Measurements from ENCODE around the gene NPSR1.
"Not testable (repeated sequence)": the region's sequence is repeated elsewhere in the genome, so short reads cannot be mapped to it uniquely, and the experiment has no call there.

NPSR1 gene

GRCh38 chr7:34839645-34840044, 181.6 kb downstream of the NPSR1 start:
- DNase-seq, result no peak

DNA sequence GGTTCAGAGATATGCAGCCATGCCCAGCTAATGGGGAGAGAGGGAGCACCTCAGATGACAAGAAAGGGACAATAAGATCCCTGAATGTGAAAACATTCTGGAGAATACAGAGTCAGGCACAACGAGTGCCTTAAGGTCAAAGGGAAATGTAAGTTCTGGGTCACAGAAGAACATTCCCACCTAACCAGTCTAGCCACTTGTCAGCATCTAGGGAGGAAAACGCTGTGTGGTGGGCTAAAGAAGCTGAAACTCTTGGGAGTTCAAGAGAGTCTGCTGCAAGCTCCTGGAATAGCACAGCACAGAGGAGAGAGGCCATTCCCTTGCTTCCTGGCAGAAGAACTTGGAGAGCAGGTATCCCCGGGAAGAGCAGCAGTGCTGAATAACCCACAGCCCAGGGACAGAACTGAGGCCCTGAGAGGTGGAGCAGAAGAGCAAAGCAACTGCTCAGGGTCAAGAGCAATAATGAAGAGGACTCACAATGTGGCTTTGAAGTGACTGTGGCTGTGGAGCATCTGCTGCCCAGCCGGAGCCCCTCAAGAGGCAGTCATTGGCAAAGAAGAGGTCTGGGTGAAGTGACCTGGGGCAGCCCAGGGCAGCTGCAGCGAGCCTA, 182.3 kb downstream of the NPSR1 start:
- DNase-seq, result no peak

GRCh38 chr7:34841326-34841725, 183.3 kb downstream of the NPSR1 start:
- DNase-seq, result no peak

- DNase-seq, result no peak
Measured at GRCh38 chr7:34842782-34843181, 184.8 kb downstream of the NPSR1 start.

DNA sequence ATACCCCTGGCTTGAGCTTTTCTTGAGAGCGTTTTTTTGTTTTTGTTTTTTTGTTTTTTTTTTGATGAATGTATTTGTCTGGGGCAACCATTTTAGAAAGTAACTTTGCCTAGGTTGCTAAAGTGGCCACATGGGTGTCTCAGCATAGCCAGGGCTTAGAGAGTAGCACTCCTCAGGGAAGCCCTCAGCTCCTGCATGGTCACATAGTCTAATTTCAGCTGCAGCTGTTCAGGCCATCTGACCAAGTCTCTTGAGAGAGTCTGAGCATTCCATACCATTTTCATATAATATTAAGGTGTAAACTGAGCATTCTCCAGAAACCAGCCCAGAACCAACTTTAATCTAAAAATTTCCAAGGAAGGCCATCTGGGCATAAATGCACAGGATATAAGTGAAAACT, 186.4 kb downstream of the NPSR1 start:
- DNase-seq, result no peak

- no peak for DNase-seq
Measured at GRCh38 chr7:34844936-34845665, 187.1 kb downstream of the NPSR1 start.

DNA sequence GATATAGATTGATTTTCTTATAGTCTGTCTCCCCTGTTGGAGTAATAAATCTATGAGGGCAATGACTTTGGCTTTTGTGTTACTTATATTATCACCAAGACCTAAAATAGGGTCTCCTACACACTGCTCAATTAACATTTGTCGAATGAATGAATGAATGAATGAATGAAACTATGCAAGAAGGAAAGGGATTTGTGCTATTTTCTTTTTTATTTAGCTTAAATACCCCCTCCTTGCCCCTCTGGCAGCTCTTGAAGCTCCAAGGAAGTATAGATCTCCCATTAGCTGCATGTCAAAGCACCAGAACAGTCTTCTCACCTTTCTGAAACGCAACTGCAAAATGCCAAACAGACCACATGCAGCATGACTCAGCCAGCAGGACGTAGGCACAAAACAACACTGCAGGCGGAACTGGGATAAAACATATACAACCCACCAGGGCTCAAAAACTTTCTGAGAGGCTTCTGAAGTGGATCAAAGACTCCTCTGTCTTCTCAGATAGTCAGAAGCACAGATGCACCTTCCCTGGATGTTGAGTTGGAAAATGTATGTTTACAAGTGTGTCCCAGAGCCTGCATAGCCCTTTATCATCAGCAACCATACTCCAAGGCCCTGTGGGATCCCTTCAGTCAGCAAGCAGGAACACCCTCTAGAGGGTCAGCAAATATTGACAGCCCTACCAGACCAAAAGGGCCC, 187.8 kb downstream of the NPSR1 start:
- DNase-seq, result no peak

- DNase-seq, result no peak
Measured at GRCh38 chr7:34846976-34847375, 189.0 kb downstream of the NPSR1 start.

- DNase-seq, result no peak
Measured at GRCh38 chr7:34848670-34849069, 190.7 kb downstream of the NPSR1 start.

GRCh38 chr7:34849163-34849960, 191.3 kb downstream of the NPSR1 start:
- DNase-seq, result peak; percentile 5

DNA sequence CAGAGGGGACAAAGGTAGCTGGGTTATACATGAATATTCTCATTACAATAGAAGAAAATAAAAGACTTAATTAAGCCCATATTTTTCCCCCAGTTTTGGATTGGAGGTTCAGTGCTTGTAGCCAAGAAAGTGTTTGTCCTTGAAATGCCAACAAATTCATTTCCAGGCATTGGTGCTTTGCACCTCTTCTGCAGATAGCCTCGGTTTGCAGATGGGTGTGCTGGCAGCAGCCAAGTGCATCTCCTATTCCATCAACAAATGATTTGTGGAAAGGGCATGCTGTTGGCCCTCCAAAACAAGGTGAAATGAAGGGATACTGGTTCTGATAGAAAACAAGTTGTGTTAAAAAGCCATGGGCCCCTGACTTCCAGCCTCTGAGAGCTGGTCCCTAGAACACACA, 192.0 kb downstream of the NPSR1 start:
- DNase-seq, result no peak

DNA sequence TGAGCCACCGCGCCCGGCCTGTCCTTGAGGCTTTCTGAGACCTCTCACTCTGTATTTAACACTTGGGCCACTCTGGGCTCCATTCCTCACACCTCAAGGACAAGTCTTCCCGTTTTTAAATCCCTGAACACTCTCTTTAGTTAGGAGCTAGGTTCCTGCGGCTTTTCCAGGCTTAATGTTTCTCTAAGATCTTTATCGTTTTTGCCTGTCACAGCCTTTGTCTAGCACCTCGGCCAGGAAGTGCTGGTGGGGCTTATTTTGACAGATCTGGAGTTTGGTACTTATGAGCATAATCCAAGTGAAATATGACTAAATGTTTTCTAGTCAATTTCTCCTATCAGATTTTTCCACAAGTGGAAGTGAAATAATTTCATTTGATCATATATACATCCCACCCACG, 192.7 kb downstream of the NPSR1 start:
- no peak for DNase-seq

- no peak for DNase-seq
Measured at GRCh38 chr7:34851431-34851830, 193.4 kb downstream of the NPSR1 start.

- DNase-seq, result not testable (repeated sequence)
Measured at GRCh38 chr7:34858444-34858843, 200.4 kb downstream of the NPSR1 start.

GRCh38 chr7:34859281-34859680, 201.3 kb downstream of the NPSR1 start:
- DNase-seq, result not testable (repeated sequence)

DNA sequence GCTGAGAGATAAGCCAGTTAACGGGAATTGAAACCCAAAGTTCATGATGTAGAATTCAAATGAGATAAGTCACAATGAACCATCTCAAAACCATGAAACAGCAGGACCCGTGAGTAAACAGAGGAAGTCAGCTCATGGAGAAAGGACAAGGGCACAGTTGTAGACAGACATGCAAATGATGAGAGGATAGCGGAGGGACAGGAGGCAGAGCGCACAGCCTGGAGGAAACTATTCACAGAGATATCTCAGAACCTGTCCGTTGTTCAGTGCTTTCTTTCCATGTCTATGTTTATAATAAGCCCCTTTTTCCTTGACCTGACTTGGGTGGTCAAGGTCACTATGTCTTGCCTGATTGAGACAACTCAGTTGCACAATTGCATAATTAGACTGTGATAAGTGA, 208.2 kb downstream of the NPSR1 start:
- DNase-seq, result not testable (repeated sequence)

GRCh38 chr7:34867341-34867740, 209.3 kb downstream of the NPSR1 start:
- DNase-seq, result not testable (repeated sequence)

DNA sequence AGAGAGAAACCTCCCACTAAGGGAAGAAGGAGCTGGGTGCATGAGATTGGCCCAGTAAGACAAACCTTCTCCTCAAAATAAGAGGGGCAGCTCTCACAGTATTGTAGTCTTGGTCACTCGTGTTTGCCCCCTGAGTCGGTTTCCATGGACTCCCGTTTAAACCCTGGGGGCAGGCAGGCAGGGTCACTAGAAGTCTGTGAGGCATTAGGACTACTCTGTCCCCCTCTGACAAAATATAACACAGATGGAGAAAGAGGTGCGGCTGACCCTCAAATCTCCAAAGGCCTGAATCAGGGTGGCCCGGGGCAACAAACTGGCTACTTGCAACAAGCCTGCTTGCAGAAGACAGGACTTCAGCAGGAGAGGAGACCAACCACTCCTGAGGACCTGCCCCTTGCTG, 210.6 kb downstream of the NPSR1 start:
- DNase-seq, result not testable (repeated sequence)

GRCh38 chr7:34869057-34869456, 211.0 kb downstream of the NPSR1 start:
- DNase-seq, result no peak

DNA sequence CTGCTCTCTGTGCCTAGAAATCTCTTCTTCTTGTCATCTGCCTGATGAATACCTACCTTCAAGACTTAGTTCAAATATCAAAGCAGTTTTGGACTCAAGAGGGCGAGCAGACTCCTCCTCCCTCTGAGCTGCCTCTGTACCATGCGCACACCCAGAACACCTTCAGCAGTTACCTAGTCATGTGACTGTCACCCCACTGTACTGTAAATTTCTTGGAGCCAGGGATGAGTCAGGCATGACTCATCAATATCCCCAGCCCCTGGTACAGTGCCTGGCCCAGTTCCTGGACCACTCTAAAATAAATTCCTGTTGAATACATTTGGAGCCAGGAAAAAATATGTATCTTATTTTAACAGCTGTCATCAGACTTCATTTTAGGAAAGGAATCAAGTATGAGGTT, 212.0 kb downstream of the NPSR1 start:
- not testable (repeated sequence) for DNase-seq

DNA sequence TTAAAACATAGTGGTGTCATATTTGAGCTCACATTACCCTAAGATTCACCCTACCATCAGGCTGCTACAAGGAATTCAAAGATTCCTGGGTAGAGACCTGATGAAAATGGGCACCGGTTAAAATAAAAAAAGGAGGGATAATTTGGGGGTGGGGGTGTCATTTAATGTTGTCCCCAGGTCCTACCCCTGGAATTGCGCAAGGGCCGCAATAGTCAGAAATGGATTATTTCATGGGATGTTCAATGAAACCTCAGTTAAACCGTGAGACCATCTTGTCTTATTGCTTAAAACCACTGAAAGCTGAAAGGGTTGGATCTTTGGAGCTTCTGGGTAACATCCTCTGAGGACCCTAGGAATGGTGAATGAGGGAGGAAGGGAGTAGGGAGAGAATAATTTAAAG, 216.3 kb downstream of the NPSR1 start:
- not testable (repeated sequence) for DNase-seq

- DNase-seq, result no peak
Measured at GRCh38 chr7:34875481-34875880, 217.5 kb downstream of the NPSR1 start.
